B cell (primary cell): ENCODE results near the gene AFDN.

Source experiments
- CTCF ChIP-seq: fragments of 200-600 bp; IDR thresholded peaks from one replicate; pipeline ENCODE4 v1.8.0; 2022; ENCODE audit warnings: antibody characterized with exemption, mild to moderate bottlenecking
- EZH2 ChIP-seq: IDR thresholded peaks from 2 replicates; pipeline ENCODE4 v1.6.1; 2012; ENCODE audit warnings: borderline replicate concordance, low read depth, mild to moderate bottlenecking, moderate library complexity, low read length; ENCODE audit not compliant: insufficient read depth, poor library complexity, severe bottlenecking

- TF ChIP-seq CTCF (no peak), EZH2 (no peak)
Measured at GRCh38 chr6:167962711-167963110, 136.0 kb downstream of the AFDN start.
